ENCODE data around the gene RASD2.

Gene RASD2

GRCh38 chr22:35548722-35549112 lies 8.1 kb downstream of the RASD2 start:
- TF ChIP-seq TAF1 (IDR thresholded peaks at IDR 0.05; ENCODE audit: borderline replicate concordance, insufficient read depth, low read length) (no peak), POLR2AphosphoS5 (IDR thresholded peaks at IDR 0.05; ENCODE audit: low read depth, low read length) (no peak), REST (IDR thresholded peaks at IDR 0.05; ENCODE audit: insufficient read depth in 1 of 2, low read depth in 2 of 2, low read length in 2 of 2) (no peak), FOXP2 (optimal IDR thresholded peaks at IDR 0.05; ENCODE audit: borderline replicate concordance, extremely low read depth, extremely low read length, insufficient read depth) (no peak), SIN3A (IDR thresholded peaks at IDR 0.05; ENCODE audit: borderline replicate concordance, insufficient read depth, low read length) (no peak)

DNA sequence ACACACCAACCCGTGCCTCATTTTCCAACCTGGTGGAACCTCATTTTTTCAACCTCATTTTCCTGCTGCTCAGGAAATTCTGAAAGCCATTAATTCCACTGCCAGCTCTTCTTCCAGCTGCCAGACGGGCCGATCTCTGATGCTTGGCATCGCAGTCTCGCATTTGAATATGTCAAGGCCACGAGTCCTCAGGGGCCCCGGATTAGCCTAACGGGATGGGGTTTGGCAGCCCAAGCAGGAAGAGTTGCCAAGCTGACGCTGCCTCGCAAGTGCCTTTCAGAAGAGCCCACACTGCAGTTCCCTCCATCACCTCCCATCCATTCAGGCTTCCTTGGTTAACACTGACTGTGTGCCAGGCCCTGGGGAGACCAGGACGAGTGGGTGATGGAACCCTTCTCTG lies 8.7 kb downstream of the RASD2 start:
- TF ChIP-seq TAF1 (IDR thresholded peaks at IDR 0.05; ENCODE audit: borderline replicate concordance, insufficient read depth, low read length) (no peak), REST (IDR thresholded peaks at IDR 0.05; ENCODE audit: insufficient read depth in 1 of 2, low read depth in 2 of 2, low read length in 2 of 2) (no peak), POLR2AphosphoS5 (IDR thresholded peaks at IDR 0.05; ENCODE audit: low read depth, low read length) (no peak), SIN3A (IDR thresholded peaks at IDR 0.05; ENCODE audit: borderline replicate concordance, insufficient read depth, low read length) (no peak), FOXP2 (optimal IDR thresholded peaks at IDR 0.05; ENCODE audit: borderline replicate concordance, extremely low read depth, extremely low read length, insufficient read depth) (no peak)

DNA sequence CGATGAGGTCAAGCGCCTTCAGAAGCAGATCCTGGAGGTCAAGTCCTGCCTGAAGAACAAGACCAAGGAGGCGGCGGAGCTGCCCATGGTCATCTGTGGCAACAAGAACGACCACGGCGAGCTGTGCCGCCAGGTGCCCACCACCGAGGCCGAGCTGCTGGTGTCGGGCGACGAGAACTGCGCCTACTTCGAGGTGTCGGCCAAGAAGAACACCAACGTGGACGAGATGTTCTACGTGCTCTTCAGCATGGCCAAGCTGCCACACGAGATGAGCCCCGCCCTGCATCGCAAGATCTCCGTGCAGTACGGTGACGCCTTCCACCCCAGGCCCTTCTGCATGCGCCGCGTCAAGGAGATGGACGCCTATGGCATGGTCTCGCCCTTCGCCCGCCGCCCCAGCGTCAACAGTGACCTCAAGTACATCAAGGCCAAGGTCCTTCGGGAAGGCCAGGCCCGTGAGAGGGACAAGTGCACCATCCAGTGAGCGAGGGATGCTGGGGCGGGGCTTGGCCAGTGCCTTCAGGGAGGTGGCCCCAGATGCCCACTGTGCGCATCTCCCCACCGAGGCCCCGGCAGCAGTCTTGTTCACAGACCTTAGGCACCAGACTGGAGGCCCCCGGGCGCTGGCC lies 11.0 kb downstream of the RASD2 start:
- no peak for TF ChIP-seq SIN3A (IDR thresholded peaks at IDR 0.05; ENCODE audit: borderline replicate concordance, insufficient read depth, low read length)
- no peak for TF ChIP-seq TAF1 (IDR thresholded peaks at IDR 0.05; ENCODE audit: borderline replicate concordance, insufficient read depth, low read length)
- TF ChIP-seq POLR2AphosphoS5 (IDR thresholded peaks at IDR 0.05; ENCODE audit: low read depth, low read length) = no peak
- no peak for TF ChIP-seq FOXP2 (optimal IDR thresholded peaks at IDR 0.05; ENCODE audit: borderline replicate concordance, extremely low read depth, extremely low read length, insufficient read depth)
- TF ChIP-seq REST (IDR thresholded peaks at IDR 0.05; ENCODE audit: insufficient read depth in 1 of 2, low read depth in 2 of 2, low read length in 2 of 2) = no peak

GRCh38 chr22:35552196-35552842 lies 11.7 kb downstream of the RASD2 start:
- TF ChIP-seq FOXP2 (optimal IDR thresholded peaks at IDR 0.05; ENCODE audit: borderline replicate concordance, extremely low read depth, extremely low read length, insufficient read depth) = no peak
- no peak for TF ChIP-seq SIN3A (IDR thresholded peaks at IDR 0.05; ENCODE audit: borderline replicate concordance, insufficient read depth, low read length)

DNA sequence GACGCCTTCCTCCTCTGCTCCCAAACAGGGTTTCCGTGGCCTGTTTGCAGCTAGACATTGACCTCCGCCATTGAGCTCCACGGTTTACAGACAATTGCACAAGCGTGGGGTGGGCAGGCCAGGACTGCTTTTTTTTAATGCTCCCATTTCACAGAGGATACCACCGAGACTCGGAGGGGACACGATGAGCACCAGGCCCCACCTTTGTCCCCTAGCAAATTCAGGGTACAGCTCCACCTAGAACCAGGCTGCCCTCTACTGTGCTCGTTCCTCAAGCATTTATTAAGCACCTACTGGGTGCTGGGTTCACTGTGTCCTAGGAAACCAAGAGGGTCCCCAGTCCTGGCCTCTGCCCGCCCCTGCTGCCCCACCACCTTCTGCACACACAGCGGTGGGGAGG lies 12.2 kb downstream of the RASD2 start:
- TF ChIP-seq REST (IDR thresholded peaks at IDR 0.05; ENCODE audit: insufficient read depth in 1 of 2, low read depth in 2 of 2, low read length in 2 of 2) (no peak), SIN3A (IDR thresholded peaks at IDR 0.05; ENCODE audit: borderline replicate concordance, insufficient read depth, low read length) (no peak), POLR2AphosphoS5 (IDR thresholded peaks at IDR 0.05; ENCODE audit: low read depth, low read length) (no peak), FOXP2 (optimal IDR thresholded peaks at IDR 0.05; ENCODE audit: borderline replicate concordance, extremely low read depth, extremely low read length, insufficient read depth) (no peak), TAF1 (IDR thresholded peaks at IDR 0.05; ENCODE audit: borderline replicate concordance, insufficient read depth, low read length) (no peak)
